Stimulated activated CD8-positive, alpha-beta memory T cell treated with anti-CD3 and anti-CD28 coated beads, Interleukin-4, amount 100 ng/mL, for 1 hour (primary cell): ENCODE data around the gene UQCC5.
"Not testable (repeated sequence)": the region's sequence is repeated elsewhere in the genome, so short reads cannot be mapped to it uniquely, and the experiment has no call there.

Experiments used
- DNase-seq, 2 donors: peaks; one replicate each; pipeline ENCODE4 v3.0.0-alpha.2; 2020; ENCODE audit warnings: low read depth in 2 of 2, low spot score in 1 of 2

Gene UQCC5

DNA sequence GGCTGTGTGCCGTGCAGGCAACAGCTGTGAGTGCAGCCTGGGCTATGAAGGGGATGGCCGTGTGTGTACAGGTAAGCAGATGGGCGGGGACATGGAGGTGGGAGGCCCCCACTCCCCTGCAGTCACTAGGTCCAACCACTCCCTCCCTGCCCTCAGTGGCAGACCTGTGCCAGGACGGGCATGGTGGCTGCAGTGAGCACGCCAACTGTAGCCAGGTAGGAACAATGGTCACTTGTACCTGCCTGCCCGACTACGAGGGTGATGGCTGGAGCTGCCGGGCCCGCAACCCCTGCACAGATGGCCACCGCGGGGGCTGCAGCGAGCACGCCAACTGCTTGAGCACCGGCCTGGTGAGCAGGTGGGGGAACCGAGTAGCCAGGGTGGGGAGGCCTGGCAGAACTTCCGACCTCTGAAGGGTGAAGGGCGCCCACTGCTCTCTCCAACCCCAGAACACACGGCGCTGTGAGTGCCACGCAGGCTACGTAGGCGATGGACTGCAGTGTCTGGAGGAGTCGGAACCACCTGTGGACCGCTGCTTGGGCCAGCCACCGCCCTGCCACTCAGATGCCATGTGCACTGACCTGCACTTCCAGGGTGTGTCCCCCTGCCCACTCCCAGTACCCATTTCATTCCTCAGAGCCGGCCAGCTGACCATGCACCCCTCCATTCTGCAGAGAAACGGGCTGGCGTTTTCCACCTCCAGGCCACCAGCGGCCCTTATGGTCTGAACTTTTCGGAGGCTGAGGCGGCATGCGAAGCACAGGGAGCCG, 14.3 kb upstream of the UQCC5 start:
- no peak for DNase-seq

DNA sequence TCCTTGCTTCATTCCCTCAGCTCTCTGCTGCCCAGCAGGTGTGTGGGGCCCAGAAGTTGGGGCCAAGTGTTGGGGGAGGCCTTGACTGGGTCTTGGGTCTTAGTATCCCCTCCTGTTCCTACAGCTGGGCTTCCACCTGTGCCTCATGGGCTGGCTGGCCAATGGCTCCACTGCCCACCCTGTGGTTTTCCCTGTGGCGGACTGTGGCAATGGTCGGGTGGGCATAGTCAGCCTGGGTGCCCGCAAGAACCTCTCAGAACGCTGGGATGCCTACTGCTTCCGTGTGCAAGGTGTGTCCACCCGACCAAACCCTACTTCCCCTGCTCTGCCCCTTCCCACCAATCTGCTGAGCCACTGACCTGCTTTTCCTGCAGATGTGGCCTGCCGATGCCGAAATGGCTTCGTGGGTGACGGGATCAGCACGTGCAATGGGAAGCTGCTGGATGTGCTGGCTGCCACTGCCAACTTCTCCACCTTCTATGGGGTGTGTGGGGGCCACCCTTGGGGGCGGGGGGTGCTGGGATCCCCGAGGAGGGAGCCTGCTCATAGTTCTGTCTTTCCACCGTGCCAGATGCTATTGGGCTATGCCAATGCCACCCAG, 13.7 kb upstream of the UQCC5 start:
- no peak for DNase-seq

DNA sequence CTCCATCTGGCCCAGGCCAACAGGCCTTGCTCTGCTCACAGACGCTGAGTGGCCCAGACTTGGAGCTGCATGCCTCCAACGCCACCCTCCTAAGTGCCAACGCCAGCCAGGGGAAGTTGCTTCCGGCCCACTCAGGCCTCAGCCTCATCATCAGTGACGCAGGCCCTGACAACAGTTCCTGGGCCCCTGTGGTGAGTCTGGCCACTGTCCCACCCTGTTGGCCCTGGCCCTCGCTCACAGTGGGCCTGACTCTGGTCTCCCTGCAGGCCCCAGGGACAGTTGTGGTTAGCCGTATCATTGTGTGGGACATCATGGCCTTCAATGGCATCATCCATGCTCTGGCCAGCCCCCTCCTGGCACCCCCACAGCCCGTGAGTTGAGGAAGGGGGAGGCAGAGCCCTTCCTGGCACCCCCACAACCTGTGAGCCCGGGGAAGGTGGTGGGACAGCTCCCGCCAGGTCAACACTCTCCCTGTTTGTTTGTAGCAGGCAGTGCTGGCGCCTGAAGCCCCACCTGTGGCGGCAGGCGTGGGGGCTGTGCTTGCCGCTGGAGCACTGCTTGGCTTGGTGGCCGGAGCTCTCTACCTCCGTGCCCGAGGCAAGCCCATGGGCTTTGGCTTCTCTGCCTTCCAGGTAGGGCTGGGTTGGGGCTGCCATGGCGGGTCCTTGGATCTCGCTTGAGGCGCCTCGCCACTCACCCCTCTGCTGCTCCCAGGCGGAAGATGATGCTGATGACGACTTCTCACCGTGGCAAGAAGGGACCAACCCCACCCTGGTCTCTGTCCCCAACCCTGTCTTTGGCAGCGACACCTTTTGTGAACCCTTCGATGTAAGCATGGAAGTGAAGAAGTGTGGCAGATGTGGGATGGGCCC, 12.8 kb upstream of the UQCC5 start:
- no peak for DNase-seq

DNA sequence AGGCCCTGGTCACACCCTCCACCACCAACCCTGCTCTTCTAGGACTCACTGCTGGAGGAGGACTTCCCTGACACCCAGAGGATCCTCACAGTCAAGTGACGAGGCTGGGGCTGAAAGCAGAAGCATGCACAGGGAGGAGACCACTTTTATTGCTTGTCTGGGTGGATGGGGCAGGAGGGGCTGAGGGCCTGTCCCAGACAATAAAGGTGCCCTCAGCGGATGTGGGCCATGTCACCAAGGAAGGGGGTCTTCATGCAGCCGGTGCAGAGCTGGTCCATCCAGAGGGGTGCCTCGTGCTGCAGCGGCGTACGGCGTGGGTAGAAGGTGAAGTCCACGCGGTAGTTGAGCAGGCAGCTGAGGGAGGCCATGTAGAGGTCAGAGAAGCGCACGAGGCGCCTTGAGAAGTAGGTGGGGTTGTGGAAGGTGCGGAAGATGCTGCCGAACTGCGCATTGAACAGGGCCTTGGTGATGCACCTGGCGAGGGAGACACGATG, 12.1 kb upstream of the UQCC5 start:
- DNase-seq = no peak

DNA sequence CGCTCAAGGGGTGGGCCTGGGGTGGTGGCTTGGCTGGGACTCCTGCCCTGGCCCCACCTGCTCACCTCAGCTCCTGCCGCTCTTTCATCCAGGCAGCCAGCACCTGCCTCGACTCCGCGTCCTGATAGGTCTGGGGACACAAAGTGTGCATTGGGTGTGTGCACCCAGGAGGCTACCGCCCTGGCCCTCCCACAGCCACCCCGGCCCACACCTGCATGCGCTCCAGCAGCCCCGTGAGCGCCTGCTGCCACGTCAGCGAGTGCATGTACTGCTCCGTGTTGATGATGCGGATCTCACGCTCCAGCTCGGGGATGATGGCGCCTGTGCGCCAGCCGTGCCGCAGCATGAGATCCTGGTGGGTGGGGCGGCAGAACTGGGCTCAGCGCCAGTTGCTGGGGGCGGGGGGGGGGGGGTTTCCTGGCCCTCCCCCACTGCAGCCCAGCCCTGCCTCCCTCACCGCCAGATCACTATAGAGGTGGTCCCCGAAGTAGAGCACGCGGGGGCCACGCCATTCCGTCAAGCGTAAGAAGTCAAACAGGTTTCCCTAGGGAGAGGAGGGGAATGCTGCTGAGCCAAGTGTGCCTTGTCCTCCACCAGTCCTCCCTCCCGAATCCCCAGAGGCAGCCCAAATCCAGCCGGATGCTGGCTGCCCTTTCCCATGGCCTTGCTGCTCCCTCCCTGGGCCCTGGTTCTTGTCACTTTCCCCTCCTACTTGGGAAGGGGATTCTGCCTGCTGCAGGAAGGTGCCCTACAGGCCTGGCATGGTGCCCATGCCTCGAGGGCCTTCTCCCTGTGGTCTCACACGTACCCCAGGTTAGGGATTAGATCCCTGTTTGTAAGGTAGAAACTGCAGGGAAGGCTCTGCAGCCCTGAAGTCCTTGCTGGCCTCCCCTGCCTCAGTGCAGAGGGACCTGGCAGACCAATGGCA, 11.4 kb upstream of the UQCC5 start:
- no peak for DNase-seq

DNA sequence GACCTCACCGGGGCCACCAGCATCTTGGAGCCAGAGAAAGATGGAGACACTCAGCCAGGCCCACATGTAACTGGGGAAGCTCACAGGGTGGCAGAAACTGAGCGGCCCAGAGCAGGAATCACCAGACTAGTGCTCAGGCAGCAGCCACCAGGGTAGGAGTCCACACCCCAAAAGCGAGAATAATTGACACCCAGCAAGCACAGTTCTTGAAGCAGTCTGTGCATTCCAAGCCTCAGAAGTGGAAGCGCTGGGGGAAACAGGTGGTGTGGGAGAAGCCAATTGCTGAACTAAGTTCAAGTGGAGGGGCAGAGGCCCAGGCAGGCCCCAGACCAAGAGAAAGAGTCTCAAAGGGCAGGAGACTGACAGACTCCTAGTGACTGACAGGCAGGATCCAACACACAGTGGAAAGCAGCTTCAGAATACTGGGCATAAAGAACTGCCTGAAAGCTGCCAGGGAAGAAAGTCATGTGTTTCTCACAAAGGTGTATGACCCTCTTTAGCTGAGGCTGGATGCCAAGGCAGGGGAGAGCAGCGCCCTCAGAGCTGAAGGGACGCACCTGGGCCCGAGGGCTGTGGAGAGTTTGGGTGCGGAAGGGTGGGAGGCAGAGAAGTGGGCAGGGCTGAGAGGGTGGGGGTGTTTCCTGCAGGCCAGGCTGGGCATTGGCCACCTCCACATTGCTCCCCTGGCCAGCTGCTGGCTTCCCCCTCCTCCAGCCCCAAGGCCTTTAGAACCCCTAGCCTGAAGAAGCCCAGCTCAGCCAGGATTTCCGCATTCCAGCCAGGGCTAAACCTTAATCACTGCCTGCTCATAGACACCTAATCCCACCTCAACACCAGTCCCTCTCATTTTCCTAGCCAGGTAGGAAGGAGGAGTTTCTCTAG, 10.5 kb upstream of the UQCC5 start:
- DNase-seq = no peak

DNA sequence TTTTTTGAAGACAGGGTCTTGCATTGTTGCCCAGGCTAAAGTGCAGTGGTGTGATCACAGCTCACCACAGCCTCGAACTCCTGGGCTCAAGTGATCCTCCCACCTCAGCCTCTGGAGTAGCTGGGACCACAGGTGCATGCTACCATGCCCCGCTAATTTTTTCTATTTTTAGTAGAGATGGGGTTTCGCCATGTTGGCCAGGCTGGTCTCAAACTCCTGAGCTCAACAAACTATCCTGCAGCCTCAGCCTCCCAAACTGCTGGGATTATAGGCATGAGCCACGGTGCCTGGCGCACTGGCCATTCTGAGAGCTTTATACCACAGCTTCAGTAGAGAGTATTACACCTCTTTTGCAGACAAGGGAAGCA, 9.8 kb upstream of the UQCC5 start:
- not testable (repeated sequence) for DNase-seq

DNA sequence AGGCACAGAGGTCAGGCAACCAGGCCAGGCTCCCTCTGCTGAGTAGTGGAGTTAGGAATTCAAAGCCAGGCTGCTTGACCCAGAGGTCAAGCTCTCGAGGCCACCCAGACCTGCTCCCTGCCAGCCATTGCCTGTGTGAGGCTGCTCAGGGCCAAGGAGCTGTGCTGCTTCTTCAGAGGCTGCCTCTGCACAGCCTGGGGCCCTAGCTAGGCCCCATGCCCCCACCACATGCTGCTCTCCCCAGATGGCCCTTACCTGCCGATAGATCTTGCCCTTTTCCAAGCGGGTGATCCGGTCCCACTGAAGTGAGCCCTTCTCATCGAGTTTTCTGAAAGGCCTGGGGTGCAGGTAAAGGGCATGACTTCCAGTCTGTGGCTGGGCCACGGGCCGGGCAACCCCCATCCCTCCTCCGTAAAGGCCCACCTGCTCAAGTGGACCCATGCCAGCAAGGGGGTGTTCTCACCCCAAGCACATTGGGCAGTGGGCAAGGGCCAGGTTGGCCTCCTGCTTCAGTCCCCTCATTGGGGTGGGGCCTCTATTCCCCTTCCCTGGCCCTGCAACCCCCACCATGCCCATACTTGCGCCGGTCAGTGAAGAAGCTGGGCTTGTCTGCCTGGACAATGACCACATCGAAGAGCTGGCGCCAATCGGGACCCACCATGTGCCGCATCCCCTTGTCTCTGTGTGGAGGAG, 9.2 kb upstream of the UQCC5 start:
- DNase-seq = no peak

DNA sequence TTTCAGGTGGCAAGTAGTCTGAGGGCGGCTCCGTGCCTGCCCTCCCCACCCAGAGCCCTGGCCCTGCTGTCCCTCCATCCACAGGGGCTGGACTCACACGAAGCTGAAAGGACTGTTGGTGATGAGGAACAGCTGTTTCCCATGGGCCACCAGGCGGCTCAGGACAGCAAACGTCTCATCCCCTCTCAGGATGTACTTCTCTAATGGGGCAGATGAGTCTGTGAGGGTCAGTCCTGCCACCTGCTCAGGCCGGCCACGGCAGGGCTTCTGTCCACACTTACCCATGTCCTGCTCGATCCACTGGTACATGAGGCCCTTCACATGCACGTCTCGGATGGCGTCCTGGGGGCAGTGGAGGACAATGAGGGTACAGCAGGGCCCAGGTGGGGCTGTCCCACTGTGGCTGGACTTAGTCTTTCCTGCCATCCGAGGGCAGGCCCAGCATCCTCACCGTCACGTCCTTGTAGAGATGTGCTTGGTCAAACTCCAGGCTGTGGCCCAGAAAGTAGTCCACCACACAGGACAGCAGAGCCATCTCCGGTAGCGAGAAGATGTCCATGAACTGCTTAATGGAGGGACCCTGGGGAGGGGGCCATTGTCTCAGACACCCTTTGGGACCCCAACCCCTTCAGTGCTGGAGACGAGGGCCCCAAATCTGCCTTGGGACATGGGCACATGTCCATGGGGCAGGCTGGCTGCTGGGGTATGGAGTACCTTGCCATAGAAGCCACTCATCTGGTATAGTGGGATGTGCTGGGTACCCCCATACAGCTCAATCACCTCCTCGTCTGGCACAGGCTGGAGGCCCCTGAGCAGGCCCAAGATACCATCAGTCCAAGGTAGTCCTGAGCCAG, 8.4 kb upstream of the UQCC5 start:
- no peak for DNase-seq

DNA sequence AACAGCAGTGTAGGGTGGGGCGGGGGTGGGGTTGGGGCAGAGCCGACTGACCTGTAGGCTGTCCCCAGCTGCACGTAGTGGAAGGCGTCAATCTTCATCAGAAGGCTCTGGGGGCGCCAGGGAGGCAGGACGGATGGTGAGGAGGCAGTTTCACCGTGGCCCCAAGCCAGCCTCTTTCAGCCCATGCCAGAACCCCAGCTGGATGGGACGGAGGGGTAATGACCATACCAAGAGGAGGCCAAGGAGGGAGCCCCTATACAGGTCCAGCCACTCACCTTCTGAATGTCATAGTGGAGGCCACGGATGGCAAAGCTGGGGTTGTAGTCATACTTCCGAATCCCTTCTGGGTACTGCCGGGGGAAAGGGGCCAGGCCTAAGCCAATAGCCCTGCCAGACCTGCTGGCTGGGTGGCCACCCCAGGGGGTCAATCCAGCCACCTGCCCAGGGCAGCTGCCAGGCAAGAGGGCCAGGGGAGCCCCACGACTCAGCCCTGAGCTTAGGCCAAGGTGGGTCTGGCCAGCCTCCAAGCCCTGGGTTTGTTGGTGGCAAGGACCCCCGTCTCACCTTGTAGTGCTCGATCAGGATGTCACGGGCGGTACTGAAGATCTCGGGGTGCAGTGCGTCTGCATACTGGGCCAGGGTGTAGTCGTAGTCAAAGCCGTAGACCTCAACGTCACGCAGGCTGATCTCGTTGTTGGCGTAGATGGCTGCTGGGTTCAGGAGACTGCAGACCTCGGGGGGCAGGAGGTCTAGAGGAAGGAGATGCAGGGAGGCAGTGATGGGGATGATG, 7.6 kb upstream of the UQCC5 start:
- DNase-seq = no peak

DNA sequence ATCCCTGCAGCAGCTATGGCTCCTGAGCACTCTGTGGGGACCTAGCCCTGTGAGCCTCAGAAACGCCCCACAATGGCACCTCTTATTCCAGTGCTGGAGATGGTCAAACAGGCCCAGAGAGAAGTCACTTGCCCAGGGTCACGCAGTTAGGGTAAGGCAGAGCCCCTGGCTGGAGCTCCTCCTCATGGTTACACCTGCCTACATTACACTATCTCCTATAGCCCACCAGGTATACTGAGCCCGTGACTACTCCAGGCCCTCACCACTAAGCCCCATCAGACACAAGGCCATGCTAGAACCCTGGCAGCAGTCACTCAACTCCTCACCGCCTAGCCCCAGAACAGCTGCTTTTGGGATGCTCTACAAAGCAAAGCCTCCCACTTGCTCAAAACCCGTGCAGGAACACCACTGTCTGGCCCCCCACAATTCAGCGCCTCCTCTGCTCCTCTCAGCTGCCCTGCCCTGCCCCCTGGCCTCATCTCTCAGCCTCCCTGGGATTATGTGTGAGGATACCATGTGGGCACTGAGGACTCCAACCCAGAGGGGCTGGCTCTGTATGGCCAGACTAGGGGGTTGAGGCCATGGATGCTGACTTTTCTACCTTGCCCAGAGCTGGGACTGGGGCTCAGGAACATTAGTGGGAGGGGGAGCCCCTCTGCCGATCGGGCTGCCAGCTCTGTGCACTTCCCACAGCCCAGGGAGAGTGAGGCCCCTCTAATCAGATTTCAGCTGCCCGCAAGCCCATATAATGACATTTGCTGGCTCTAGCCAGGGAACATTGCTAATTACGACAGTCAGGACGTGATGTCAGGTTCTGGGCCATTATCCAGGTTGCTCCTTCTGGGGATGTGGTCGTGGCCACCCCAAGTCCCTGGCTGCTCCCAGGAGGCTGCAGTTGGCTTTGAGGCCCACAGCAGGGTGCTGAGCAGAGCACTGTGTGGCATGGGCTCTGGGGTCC, 6.8 kb upstream of the UQCC5 start:
- no peak for DNase-seq

DNA sequence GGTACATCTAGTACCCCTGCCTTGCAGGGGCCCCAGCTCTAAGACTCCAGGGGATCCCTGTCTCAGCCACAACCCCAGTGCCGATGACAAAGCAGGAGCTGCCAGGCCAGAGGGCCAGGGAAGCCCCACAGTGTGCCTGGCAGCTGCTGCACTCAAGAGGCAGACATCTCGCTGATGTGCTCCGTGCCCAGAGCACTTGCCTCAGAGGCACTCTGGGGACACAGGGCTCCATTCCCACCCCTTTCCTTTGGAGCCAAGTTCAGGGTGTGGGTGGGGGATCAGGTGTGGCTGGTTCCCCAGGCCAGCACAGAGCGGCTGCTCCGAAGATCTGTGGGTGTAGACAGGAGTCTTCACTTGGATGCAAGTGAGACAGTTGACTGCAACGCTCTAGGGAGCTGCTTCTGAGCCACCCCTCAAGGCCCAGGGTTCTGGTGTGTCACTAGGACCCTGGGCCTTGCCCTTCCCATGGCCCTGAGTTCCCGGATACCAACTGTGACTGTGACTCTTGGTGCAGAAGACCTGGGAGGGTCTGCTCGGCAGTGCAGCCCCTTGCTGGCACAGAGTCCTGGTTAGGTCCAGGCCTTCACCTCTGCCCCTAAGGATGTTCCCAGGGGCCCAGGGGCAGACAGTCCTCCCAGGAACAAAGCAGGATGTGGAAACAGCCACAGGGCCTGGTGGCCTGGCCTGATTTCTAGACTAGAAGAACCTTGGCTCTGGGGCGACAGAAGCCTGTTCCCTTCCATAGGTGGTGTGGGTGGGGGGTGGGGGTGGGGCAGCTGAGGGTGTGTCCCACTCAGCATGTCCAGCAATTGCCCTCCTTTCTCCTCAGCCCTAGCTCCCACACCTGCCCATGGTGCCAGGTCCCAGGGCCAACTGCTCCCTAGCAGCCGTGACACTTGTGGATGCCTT, 5.2 kb upstream of the UQCC5 start:
- DNase-seq = no peak

DNA sequence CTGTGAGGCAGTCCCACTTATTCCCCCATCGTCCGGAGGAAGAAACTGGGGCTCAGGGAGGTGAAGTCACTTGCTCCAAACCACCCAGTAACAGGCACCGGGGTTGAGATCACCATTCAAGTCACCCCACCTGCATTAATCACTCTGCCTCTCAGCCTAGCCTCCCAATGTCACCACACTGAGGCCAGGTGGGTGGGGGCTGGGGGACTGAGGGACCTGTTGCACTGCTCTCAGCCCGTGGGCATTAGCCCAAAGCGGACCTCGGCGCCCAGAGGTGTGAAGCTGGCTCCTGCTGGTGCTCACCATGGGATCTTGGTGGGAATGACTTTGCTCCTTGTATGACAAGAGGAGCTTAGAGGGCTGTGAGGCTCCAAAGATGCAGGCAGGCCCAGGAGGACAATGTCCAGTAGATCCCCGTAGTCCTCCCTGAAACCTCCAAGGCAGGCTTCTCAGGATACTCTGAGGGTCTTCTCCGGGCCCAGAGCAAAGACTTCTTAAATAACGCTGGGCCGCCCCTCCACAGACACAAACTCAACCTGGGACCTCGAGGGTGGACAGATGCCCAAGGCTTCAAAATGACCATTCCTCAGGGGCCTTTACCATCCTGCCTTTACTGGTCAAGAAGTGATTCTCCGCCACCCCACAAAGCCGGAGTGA, 4.4 kb upstream of the UQCC5 start:
- DNase-seq = no peak

DNA sequence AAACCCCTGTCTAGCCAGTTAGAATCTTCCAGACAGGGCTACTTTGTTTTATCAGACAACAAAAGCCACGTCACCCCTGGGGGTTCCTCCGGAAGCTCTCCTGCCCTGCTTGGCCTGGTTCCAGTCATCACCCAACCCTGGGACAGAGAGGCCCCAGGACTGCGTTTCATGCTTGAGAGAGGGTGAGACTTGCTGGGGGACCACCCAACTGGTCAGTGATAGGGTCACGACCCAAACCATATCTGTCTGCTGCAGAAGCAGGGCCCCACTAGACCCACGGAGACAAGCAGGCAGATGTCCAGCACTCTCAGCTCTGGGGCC, 3.9 kb upstream of the UQCC5 start:
- no peak for DNase-seq
